ENCODE data around the gene GAS2L2.

GRCh38 chr17:35773679-35774425, 20.8 kb upstream of the GAS2L2 start:
- TF ChIP-seq YY1 (IDR thresholded peaks at IDR 0.05; ENCODE audit: insufficient read depth, insufficient read length) (no peak), SUZ12 (IDR thresholded peaks at IDR 0.05; ENCODE audit: extremely low read depth, insufficient read depth, insufficient read length) (no peak), ZNF274 (IDR thresholded peaks at IDR 0.05; ENCODE audit: low read depth, low read length) (no peak)
